GM12878 (cell line): Measurements from ENCODE around the gene PDE1C. TPM values are rescaled to one million over a fixed set of nuclear protein-coding genes. Genes with fewer than 3 reads are reported as not detected.

Experiments used
- ATAC-seq: fragments of 200-7000 bp; cut with Tn5 transposase; 3 replicates; pipeline ENCODE4 v1.9.1; 2020; ENCODE audit warnings: mild to moderate bottlenecking, moderate library complexity
- BruUV-seq: library from RNA; stranded (reverse); fragments of 400-500 nt; replicated peaks from 2 replicates; lab custom pipeline; 2021; lab: Mats Ljungman, UMichigan
- CTCF ChIA-PET: fragments of 300-600 bp; sonication (Branson Sonifier 250); formaldehyde crosslinking; extraction: SDS; loops from one replicate; lab custom pipeline; 2021; ENCODE audit warnings: inconsistent platforms; lab: Yijun Ruan, JAX
- POLR2A ChIA-PET: fragments of 350-600 bp; formaldehyde crosslinking; extraction: SDS; loops from one replicate; lab custom pipeline; 2021; ENCODE audit warnings: inconsistent platforms; lab: Charles Lee
- RAD21 ChIA-PET: fragments of 300-600 bp; sonication (Branson Sonifier 250); formaldehyde crosslinking; loops from one replicate; lab custom pipeline; 2023; ENCODE audit warnings: antibody characterized with exemption; ENCODE audit not compliant: unreplicated experiment; lab: Charles Lee
- SMC1A ChIA-PET: fragments of 300-600 bp; sonication (Branson Sonifier 250); formaldehyde crosslinking; loops from one replicate; lab custom pipeline; 2023; ENCODE audit not compliant: unreplicated experiment, uncharacterized antibody; lab: Charles Lee
- DNase-seq: peaks from one replicate; pipeline ENCODE4 v3.0.0-alpha.2; 2011; ENCODE audit warnings: low read depth, low spot score
- FAIRE-seq: peaks from 3 replicates; lab custom pipeline; 2011; peaks lifted over from hg19 to GRCh38; lab: Jason Lieb, UNC
- H2AFZ ChIP-seq: 2 replicates; pipeline ENCODE4 v1.6.0; 2011; ENCODE audit warnings: low read depth, low read length, control low read depth; ENCODE audit not compliant: control insufficient read depth
- H3K27ac ChIP-seq: 2 replicates; pipeline ENCODE4 v1.5.1; 2011; ENCODE audit warnings: control low read depth; ENCODE audit not compliant: control insufficient read depth, insufficient read depth
- H3K27me3 ChIP-seq, 2 experiments: replicated peaks in 1 of 2; 2 replicates each; pipeline versions ENCODE4 v1.6.0 to v1.6.1; 2011; ENCODE audit warnings: low read length in 1 of 2; ENCODE audit not compliant: control insufficient read depth in 2 of 2, insufficient read depth in 2 of 2
- H3K36me3 ChIP-seq, 2 experiments: 2 replicates each; pipeline ENCODE4 v1.5.1; 2011; ENCODE audit warnings: low read length in 1 of 2; ENCODE audit not compliant: control insufficient read depth in 2 of 2, insufficient read depth in 2 of 2
- H3K4me1 ChIP-seq: 2 replicates; pipeline ENCODE4 v1.6.1; 2011; ENCODE audit warnings: mild to moderate bottlenecking, low read length, moderate library complexity, mixed read lengths; ENCODE audit not compliant: control insufficient read depth, insufficient read depth
- H3K4me2 ChIP-seq: 2 replicates; pipeline ENCODE4 v1.6.0; 2011; ENCODE audit warnings: control low read depth; ENCODE audit not compliant: control insufficient read depth, insufficient read depth
- H3K4me3 ChIP-seq: fragments of 200-600 bp; sonication (generic); 2 replicates; pipeline ENCODE4 v1.5.1; 2016
- H3K79me2 ChIP-seq: 2 replicates; pipeline ENCODE4 v1.6.0; 2011; ENCODE audit warnings: low read length; ENCODE audit not compliant: control insufficient read depth, insufficient read depth
- H3K9ac ChIP-seq: 2 replicates; pipeline ENCODE4 v1.8.0; 2011; ENCODE audit warnings: low read length, control low read depth, mixed read lengths; ENCODE audit not compliant: control insufficient read depth, insufficient read depth
- H3K9me3 ChIP-seq: replicated peaks from 3 replicates; pipeline ENCODE4 v1.5.1; 2011; ENCODE audit warnings: mild to moderate bottlenecking, low read length; ENCODE audit not compliant: control insufficient read depth, insufficient read depth
- H4K20me1 ChIP-seq: 2 replicates; pipeline ENCODE4 v1.6.0; 2011; ENCODE audit not compliant: control insufficient read depth, insufficient read depth
- CEBPZ ChIP-seq: fragments of 150-350 bp; IDR thresholded peaks from 2 replicates; pipeline ENCODE4 v1.6.1; 2016; ENCODE audit warnings: low read depth, low read length
- CHD4 ChIP-seq: fragments of 200-600 bp; sonication (generic); IDR thresholded peaks from 2 replicates; pipeline ENCODE4 v1.6.1; 2016; ENCODE audit warnings: mild to moderate bottlenecking
- EED ChIP-seq: sonication (generic); IDR thresholded peaks from 2 replicates; pipeline ENCODE4 v1.6.1; 2016; ENCODE audit warnings: antibody characterized with exemption, low read depth
- ETV6 ChIP-seq, 2 experiments: fragments of 450-650 bp in 1 of 2; IDR thresholded peaks in 1 of 2; conservative IDR thresholded peaks in 1 of 2; 2 replicates each; pipeline ENCODE4 v1.6.1; 2014; ENCODE audit warnings: antibody characterized with exemption in 1 of 2, borderline replicate concordance in 1 of 2, low read depth in 1 of 2, mild to moderate bottlenecking in 1 of 2, moderate library complexity in 1 of 2
- IKZF2 ChIP-seq, 2 experiments: fragments of 450-650 bp; IDR thresholded peaks; 2 replicates each; pipeline ENCODE4 v1.6.1; 2017; ENCODE audit warnings: mild to moderate bottlenecking in 2 of 2, moderate library complexity in 2 of 2
- IRF4 ChIP-seq: IDR thresholded peaks from 2 replicates; pipeline ENCODE4 v1.6.1; 2011; ENCODE audit warnings: low read depth, low read length
- MTA2 ChIP-seq: fragments of 450-650 bp; IDR thresholded peaks from 2 replicates; pipeline ENCODE4 v1.6.1; 2016; ENCODE audit warnings: low read depth, mild to moderate bottlenecking, moderate library complexity
- POU2F2 ChIP-seq: IDR thresholded peaks from 3 replicates; pipeline ENCODE4 v1.6.1; 2011; ENCODE audit warnings: low read depth, mild to moderate bottlenecking, low read length, borderline replicate concordance
- RUNX3 ChIP-seq: IDR thresholded peaks from 2 replicates; pipeline ENCODE4 v1.6.1; 2012; ENCODE audit warnings: low read length, inconsistent platforms
- SKIL ChIP-seq: fragments of 450-650 bp; IDR thresholded peaks from 2 replicates; pipeline ENCODE4 v1.6.1; 2017; ENCODE audit warnings: mild to moderate bottlenecking, low read depth, inconsistent platforms; ENCODE audit not compliant: poor library complexity, severe bottlenecking
- TARDBP ChIP-seq: IDR thresholded peaks from 2 replicates; pipeline ENCODE4 v1.6.1; 2016; ENCODE audit warnings: borderline replicate concordance
- ZNF217 ChIP-seq: fragments of 450-650 bp; IDR thresholded peaks from 2 replicates; pipeline ENCODE4 v1.6.1; 2017; ENCODE audit warnings: antibody characterized with exemption, mild to moderate bottlenecking
- ZSCAN29 ChIP-seq: fragments of 450-650 bp; IDR thresholded peaks from 2 replicates; pipeline ENCODE4 v1.6.1; 2017; ENCODE audit warnings: mild to moderate bottlenecking, moderate library complexity
- WGBS: methylation state at CpG from one replicate; pipeline ENCODE4 v1.1.6; 2016; ENCODE audit warnings: low lambda C conversion rate; ENCODE audit not compliant: insufficient replicate concordance, insufficient coverage; ENCODE audit errors: missing lambda C conversion rate; 5-methylcytosine and 5-hydroxymethylcytosine counted together
- in situ Hi-C: fragments of 300-500 bp; cut with MboI; formaldehyde crosslinking; loops from 9 replicates; pipeline ENCODE4 v1.14.3; 2018; ENCODE audit warnings: mixed read lengths
- intact Hi-C: fragments of 100-400 bp; cut with micrococcal nuclease; formaldehyde crosslinking; loops from one replicate; pipeline ENCODE4 v1.14.2; 2022; ENCODE audit not compliant: unreplicated experiment
- polyA plus RNA-seq, 11 experiments: library from polyadenylated mRNA; depleted of rRNA in 4 of 11; unstranded in 6 of 11; stranded (reverse) in 5 of 11; fragments of >200 nt; fragmentation: Nextera tagmentation in 4 of 11; fragmentation: Illumina TruSeq in 1 of 11; extraction: Ambion mirVana in 4 of 11; extraction: Trizol in 1 of 11; gene quantifications; 1 replicate in 1 of 11; 2 replicates in 10 of 11; pipeline versions ENCODE4 v1.2.1 to v1.2.3, GENCODE V29; 2011 to 2016; ENCODE audit warnings: inconsistent platforms in 2 of 11, missing spikeins in 2 of 11, low read depth in 1 of 11
- total RNA-seq, 4 experiments: library from RNA; depleted of rRNA in 3 of 4; stranded (reverse); fragments of >200 nt in 3 of 4; fragmentation: Illumina TruSeq in 1 of 4; extraction: Trizol in 1 of 4; gene quantifications; 2 replicates each; pipeline versions ENCODE4 v1.2.1 to v1.2.3, GENCODE V29; 2013 to 2021
- TF ChIP-seq, protein P1 (sequence below): fragments of 450-650 bp; IDR thresholded peaks from 2 replicates; pipeline ENCODE4 v1.6.1; 2017; ENCODE audit warnings: mild to moderate bottlenecking, moderate library complexity

The PDE1C gene
- total and polyA plus RNA-seq, 10 of the 15 experiments (the other 5 are each of a cell fraction or from before 2014, with no cell fraction given), result 0.29 to 2.3 (median 0.70) TPM

DNA sequence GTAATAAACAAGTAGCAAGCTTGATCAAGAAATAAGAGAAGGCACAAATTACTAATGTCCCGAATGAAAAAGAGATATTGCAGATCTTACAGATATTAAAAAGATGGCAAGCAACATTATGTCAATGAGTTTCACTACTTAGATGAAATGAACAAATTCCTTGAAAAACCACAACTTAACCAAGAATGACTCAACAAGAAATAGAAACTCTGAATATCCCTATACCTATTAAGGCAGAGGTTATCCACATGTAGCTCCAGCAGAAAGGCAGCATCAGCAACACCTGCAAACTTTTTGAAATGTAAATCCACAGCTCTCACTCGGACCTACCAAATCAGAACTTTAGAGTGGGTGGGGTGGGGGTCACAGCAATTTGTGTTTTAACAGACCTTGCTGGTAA lies 33.6 kb downstream of the PDE1C start (continued):
- TF ChIP-seq SKIL (no peak), ZSCAN29 (no peak), MTA2 (peak; percentile 52; the same call in 1 of the 2 replicates), IRF4 (peak; percentile 23; the same call in 1 of the 2 replicates), IKZF2 (IDR thresholded peaks at IDR 0.05) (peak; percentile 69), ETV6 (conservative IDR thresholded peaks at IDR 0.05 in 1 of 2, IDR thresholded peaks at IDR 0.05 in 1 of 2; ENCODE audit: borderline replicate concordance in 1 of 2, low read depth in 1 of 2) (0 out of 4 replicates have a peak, but pooled peaks of 1 of the 2 experiments have one; percentile 25), RUNX3 (peak; percentile 88)

DNA sequence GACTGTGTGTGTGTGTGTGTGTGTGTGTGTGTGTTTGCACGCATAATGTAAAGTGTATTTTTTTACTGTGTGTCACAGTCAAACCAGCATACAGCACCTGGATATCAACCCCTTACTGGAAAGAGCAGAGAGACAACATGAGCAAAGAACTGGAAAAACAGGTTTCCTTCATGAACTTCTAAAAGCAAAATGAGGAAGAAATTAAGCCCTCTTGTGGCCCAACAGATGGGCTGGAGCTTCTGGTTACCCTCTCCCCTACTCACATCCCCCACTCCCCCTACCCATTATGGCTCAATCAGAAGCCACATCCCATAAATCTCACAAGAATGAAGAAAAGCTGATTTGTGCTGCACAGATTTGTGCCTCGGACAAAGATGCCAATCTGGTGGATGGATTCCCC lies 36.2 kb downstream of the PDE1C start:
- no peak for DNase-seq
- intact Hi-C loops (no loop called here), in situ Hi-C loops (no loop called here)
- no peak for ATAC-seq
- RAD21 ChIA-PET, result interaction anchor here (0.6 kb wide), 1 partner anchor 13 kb away, joined by 3 read pairs; no protein-coding TSS in a partner anchor
- Histone ChIP-seq H3K27me3 (peaks cover 1 to 3% of the 10 kb centered on the region in 2 experiments; a peak in 1 of 4 replicates), H3K4me3 (no peak overlapping the region), H3K4me1 (no peaks in the 10 kb centered on the region), H2AFZ (no peak overlapping the region), H3K4me2 (no peak overlapping the region), H3K79me2 (no peaks in the 10 kb centered on the region), H3K36me3 (no peaks in the 10 kb centered on the region), H4K20me1 (no peaks in the 10 kb centered on the region; the same call in 1 of the 2 replicates), H3K9ac (no peak overlapping the region), H3K9me3 (no peaks in the 10 kb centered on the region; the same call in 2 of the 3 replicates), H3K27ac (no peak overlapping the region)
- CTCF ChIA-PET, result interaction anchor here (0.7 to 1.4 kb wide), 4 partner anchors 14 to 251 kb away, joined by 3 to 5 read pairs (median 3); no protein-coding TSS in a partner anchor
- no peak for FAIRE-seq
- 73% methylated on average over 2 of the region's 2 CpGs for WGBS
- SMC1A ChIA-PET, result no interaction called here
- POLR2A ChIA-PET, result no interaction called here
- TF ChIP-seq ZNF217 (no peak), CHD4 (no peak), IRF4 (no peak), POU2F2 (no peak), EED (no peak), CEBPZ (no peak), TARDBP (no peak)
- TF ChIP-seq, protein P1, sequence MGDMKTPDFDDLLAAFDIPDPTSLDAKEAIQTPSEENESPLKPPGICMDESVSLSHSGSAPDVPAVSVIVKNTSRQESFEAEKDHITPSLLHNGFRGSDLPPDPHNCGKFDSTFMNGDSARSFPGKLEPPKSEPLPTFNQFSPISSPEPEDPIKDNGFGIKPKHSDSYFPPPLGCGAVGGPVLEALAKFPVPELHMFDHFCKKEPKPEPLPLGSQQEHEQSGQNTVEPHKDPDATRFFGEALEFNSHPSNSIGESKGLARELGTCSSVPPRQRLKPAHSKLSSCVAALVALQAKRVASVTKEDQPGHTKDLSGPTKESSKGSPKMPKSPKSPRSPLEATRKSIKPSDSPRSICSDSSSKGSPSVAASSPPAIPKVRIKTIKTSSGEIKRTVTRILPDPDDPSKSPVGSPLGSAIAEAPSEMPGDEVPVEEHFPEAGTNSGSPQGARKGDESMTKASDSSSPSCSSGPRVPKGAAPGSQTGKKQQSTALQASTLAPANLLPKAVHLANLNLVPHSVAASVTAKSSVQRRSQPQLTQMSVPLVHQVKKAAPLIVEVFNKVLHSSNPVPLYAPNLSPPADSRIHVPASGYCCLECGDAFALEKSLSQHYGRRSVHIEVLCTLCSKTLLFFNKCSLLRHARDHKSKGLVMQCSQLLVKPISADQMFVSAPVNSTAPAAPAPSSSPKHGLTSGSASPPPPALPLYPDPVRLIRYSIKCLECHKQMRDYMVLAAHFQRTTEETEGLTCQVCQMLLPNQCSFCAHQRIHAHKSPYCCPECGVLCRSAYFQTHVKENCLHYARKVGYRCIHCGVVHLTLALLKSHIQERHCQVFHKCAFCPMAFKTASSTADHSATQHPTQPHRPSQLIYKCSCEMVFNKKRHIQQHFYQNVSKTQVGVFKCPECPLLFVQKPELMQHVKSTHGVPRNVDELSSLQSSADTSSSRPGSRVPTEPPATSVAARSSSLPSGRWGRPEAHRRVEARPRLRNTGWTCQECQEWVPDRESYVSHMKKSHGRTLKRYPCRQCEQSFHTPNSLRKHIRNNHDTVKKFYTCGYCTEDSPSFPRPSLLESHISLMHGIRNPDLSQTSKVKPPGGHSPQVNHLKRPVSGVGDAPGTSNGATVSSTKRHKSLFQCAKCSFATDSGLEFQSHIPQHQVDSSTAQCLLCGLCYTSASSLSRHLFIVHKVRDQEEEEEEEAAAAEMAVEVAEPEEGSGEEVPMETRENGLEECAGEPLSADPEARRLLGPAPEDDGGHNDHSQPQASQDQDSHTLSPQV, result no peak
- BruUV-seq, result no TSS peak
